SK-N-MC (cell line): ENCODE measurements around the gene WFDC6.

Experiments
- DNase-seq: peaks from one replicate; pipeline ENCODE4 v3.0.0-alpha.2; 2011; ENCODE audit warnings: low read depth, low spot score
- H3K27ac ChIP-seq: fragments of 200-600 bp; sonication (generic); 2 replicates; pipeline ENCODE4 v1.5.1; 2016; ENCODE audit warnings: mixed run types
- H3K36me3 ChIP-seq: fragments of 200-600 bp; sonication (generic); 2 replicates; pipeline ENCODE4 v1.6.1; 2017; ENCODE audit warnings: antibody characterized with exemption, low read length, mixed read lengths; ENCODE audit not compliant: insufficient read depth
- H3K4me3 ChIP-seq: fragments of 200-600 bp; sonication (generic); 2 replicates; pipeline ENCODE4 v1.5.1; 2016
- H3K9ac ChIP-seq: fragments of 200-600 bp; sonication (generic); 2 replicates; pipeline ENCODE4 v1.8.0; 2017; ENCODE audit warnings: mixed run types, mixed read lengths; ENCODE audit not compliant: insufficient read length
- H3K9me3 ChIP-seq: fragments of 200-600 bp; sonication (generic); 2 replicates; pipeline ENCODE4 v1.6.1; 2017; ENCODE audit warnings: low read depth, mild to moderate bottlenecking, antibody characterized with exemption, low read length, moderate library complexity, mixed read lengths
- EZH2 ChIP-seq: fragments of 200-600 bp; sonication (generic); IDR thresholded peaks from one replicate; pipeline ENCODE4 v1.6.1; 2017; ENCODE audit warnings: antibody characterized with exemption
- FOXP2 ChIP-seq: optimal IDR thresholded peaks from 2 replicates; pipeline ENCODE3; 2011; ENCODE audit warnings: mild to moderate bottlenecking, moderate library complexity; ENCODE audit not compliant: insufficient read depth; ENCODE audit errors: extremely low read length, control extremely low read depth
- POLR2AphosphoS5 ChIP-seq: IDR thresholded peaks from 2 replicates; pipeline ENCODE4 v1.6.1; 2012; ENCODE audit warnings: mild to moderate bottlenecking, low read depth, low read length, borderline replicate concordance

Gene WFDC6

DNA sequence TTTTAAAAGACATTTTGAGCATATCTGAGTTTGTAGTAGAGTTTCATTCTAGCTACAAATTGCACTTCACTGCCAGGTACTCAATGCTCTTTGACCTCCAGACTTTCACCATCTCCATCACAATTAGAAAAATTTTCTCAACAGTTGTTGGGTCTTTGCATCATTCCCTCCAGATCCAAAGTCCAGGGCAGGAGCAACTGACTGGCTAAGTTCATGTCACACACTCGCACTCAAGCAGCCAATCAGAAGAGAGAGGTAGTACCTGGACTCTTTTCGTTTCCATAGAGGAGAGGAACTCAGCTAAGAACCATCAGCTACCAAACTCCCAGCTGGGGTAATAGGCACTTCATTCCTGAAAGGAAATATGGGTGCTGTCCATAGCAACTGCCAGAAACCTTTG lies 32.9 kb downstream of the WFDC6 start:
- TF ChIP-seq POLR2AphosphoS5 (no peak), EZH2 (no peak), FOXP2 (no peak)
- Histone ChIP-seq H3K27ac (no peak overlapping the region), H3K9ac (no peak overlapping the region), H3K4me3 (no peak overlapping the region), H3K36me3 (no peaks in the 10 kb centered on the region), H3K9me3 (no peaks in the 10 kb centered on the region)
- no peak for DNase-seq

DNA sequence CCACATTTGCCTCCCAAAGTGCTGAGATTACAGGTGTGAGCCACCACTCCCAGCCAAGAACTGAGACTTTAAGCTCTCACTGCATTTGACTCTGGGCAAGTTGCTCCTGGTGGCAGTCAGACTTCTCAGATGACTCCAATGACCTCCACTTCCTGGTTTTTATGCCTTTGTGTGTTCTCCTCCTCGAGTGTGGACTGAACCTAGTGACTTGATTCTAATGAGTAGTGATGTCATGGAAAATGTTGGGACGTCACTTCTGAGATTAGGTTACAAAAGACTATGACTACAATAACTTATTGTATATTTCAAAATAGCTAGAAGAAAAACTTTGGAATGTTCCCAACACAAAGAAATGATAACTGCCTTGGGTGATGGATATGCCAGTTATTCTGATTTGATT lies 35.9 kb downstream of the WFDC6 start:
- no peak for TF ChIP-seq POLR2AphosphoS5
- no peak for TF ChIP-seq FOXP2
- Histone ChIP-seq H3K9ac (no peak overlapping the region), H3K4me3 (no peak overlapping the region), H3K9me3 (no peaks in the 10 kb centered on the region), H3K36me3 (no peaks in the 10 kb centered on the region), H3K27ac (no peak overlapping the region)
- no peak for DNase-seq

DNA sequence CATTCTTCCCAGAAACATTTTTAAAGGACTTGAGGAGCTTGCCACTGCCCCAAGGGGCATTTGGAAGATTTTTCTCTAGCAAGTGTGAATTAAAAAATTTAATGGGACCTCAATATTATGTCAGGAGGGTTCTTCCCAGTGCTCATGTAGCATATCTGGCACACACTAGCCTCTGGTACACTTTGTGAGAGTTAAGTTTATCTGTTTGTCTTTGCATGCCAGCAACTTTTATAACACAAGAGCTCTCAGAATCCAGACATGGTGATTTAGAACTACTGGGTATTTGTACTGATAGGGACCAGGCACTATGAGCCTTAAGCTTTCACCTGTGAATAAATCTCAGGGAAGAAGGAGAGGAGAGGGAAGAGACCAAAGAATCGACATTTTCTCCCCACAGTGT lies 36.7 kb downstream of the WFDC6 start:
- TF ChIP-seq POLR2AphosphoS5 (no peak), FOXP2 (no peak), EZH2 (no peak)
- no peak overlapping the region for H3K9ac ChIP-seq
- no peak for DNase-seq

GRCh38 chr20:45501600-45501999 lies 37.7 kb downstream of the WFDC6 start:
- no peak for DNase-seq
- TF ChIP-seq POLR2AphosphoS5 (no peak), FOXP2 (no peak), EZH2 (no peak)
- H3K9ac ChIP-seq: no peak overlapping the region

More for the DNA sequence above, 36.7 kb downstream of the WFDC6 start:
- Histone ChIP-seq H3K27ac (no peak overlapping the region), H3K36me3 (no peaks in the 10 kb centered on the region), H3K9me3 (no peaks in the 10 kb centered on the region), H3K4me3 (no peak overlapping the region)

GRCh38 chr20:45500022-45500421 lies 39.3 kb downstream of the WFDC6 start:
- Histone ChIP-seq H3K9me3 (no peaks in the 10 kb centered on the region), H3K27ac (no peak overlapping the region), H3K4me3 (no peak overlapping the region), H3K36me3 (no peaks in the 10 kb centered on the region), H3K9ac (no peak overlapping the region)
- TF ChIP-seq POLR2AphosphoS5: no peak
- no peak for TF ChIP-seq FOXP2
- TF ChIP-seq EZH2: no peak
- DNase-seq: no peak

More at GRCh38 chr20:45501600-45501999, 37.7 kb downstream of the WFDC6 start:
- Histone ChIP-seq H3K27ac (no peak overlapping the region), H3K36me3 (no peaks in the 10 kb centered on the region), H3K9me3 (no peaks in the 10 kb centered on the region), H3K4me3 (no peak overlapping the region)

DNA sequence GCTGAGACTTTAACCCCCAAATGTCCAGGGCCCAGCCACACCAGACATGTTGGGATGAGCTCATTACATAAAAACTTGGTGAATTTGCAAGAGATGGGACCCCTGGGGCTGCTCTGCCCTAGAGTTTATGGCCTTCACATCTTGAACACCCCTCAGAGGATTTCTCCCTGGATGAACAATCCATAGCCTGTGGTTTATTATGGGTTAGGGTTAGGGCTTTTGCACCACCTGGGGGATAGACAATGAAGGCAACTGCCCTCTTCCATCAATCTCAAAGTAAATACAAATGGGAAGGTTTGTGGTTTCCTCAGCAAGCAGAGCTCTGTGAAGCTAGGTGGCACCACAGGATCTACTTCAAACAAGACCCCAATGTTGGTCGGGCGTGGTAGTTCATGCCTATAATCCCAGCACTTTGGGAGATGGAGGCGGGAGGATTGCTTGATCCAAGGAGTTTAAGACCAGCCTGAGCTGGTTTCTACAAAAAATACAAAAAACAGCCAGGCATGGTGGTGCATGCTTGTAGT lies 41.2 kb downstream of the WFDC6 start:
- Histone ChIP-seq H3K4me3 (no peak overlapping the region), H3K36me3 (no peaks in the 10 kb centered on the region), H3K9me3 (no peaks in the 10 kb centered on the region), H3K27ac (no peak overlapping the region), H3K9ac (no peak overlapping the region)
- no peak for DNase-seq
- TF ChIP-seq POLR2AphosphoS5 (no peak), FOXP2 (no peak), EZH2 (no peak)

GRCh38 chr20:45496166-45496565 lies 43.1 kb downstream of the WFDC6 start:
- Histone ChIP-seq H3K9ac (no peak overlapping the region), H3K27ac (no peak overlapping the region), H3K9me3 (no peaks in the 10 kb centered on the region), H3K4me3 (no peak overlapping the region), H3K36me3 (no peaks in the 10 kb centered on the region)
- TF ChIP-seq POLR2AphosphoS5: no peak
- no peak for TF ChIP-seq EZH2
- no peak for TF ChIP-seq FOXP2
- DNase-seq: no peak

- no peak for TF ChIP-seq FOXP2
- no peak for TF ChIP-seq EZH2
- no peak for TF ChIP-seq POLR2AphosphoS5
- Histone ChIP-seq H3K9ac (no peak overlapping the region), H3K27ac (no peak overlapping the region), H3K9me3 (no peaks in the 10 kb centered on the region), H3K36me3 (no peaks in the 10 kb centered on the region), H3K4me3 (no peak overlapping the region)
- no peak for DNase-seq
Measured at GRCh38 chr20:45495501-45495941, 43.8 kb downstream of the WFDC6 start.

DNA sequence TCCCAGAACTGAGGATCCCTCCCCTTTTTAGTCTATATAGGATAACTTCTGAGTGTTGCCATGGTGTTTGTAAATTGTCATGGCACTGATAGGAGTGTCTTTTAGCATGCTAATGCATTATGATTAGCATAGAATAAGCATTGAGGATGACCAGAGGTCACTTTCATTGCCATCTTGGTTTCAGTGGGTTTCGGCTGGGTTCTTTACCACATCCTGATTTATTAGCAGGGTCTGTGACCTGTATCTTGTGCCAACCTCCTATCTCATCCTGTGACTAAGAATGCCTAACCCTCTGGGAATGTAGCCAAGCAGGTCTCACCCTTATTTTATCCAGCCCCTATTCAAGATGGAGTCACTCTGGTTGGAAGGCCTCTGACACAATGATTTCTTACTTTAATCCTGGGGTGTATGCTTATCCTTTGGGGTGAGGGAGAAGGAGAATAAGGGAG lies 50.2 kb downstream of the WFDC6 start:
- Histone ChIP-seq H3K4me3 (no peak overlapping the region), H3K27ac (no peak overlapping the region), H3K9me3 (no peaks in the 10 kb centered on the region), H3K9ac (no peak overlapping the region), H3K36me3 (no peaks in the 10 kb centered on the region)
- no peak for DNase-seq
- no peak for TF ChIP-seq FOXP2
- no peak for TF ChIP-seq POLR2AphosphoS5
- TF ChIP-seq EZH2: no peak
